GM19328 (cell line): ENCODE measurements around the gene METAP1D.
"Not testable (repeated sequence)": the region's sequence is repeated elsewhere in the genome, so short reads cannot be mapped to it uniquely, and the experiment has no call there.

Source experiments
- ATAC-seq: cut with Tn5 transposase; IDR thresholded peaks from one replicate; pipeline ENCODE4 v1.9.1; 2021; ENCODE audit warnings: mild to moderate bottlenecking, moderate library complexity; ENCODE audit not compliant: unreplicated experiment

The METAP1D gene

DNA sequence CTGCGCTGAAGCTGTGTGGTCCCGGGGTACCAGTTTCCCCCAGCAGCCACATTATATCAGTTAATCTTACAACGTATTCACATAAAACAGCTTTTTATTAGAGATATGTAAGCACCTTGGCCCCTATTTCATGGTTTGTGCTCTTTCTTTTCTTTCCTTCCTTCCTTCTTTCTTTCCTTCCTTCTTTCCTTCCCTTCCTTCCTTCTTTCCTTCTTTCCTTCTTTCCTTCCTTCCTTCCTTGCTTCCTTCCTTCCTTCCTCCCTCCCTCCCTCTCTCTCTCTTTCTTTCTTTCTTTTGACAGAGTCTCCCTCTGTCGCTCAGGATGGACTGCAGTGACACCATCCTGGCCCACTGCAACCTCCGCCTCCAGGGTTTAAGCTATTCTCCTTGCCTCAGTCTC is 3.7 kb upstream of the METAP1D start:
- no peak for ATAC-seq

DNA sequence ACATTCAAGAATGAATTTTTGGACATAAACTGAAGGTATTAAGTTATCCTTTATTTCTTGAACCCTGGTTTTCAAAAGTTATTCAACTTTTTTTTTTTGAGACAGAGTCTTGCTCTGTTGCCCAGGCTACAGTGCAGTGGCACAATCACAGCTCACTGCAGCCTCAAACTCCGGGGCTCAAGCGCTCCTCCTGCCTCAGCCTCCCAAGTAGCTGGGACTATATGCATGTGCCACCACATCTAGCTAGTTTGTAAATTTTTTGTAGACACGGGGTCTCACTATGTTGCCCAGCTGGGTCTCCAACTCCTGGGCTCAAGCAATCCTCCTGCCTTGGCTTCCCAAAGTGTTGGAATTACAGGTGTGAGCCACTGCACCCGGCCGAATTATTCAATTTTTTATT is 2.7 kb upstream of the METAP1D start:
- not testable (repeated sequence) for ATAC-seq

DNA sequence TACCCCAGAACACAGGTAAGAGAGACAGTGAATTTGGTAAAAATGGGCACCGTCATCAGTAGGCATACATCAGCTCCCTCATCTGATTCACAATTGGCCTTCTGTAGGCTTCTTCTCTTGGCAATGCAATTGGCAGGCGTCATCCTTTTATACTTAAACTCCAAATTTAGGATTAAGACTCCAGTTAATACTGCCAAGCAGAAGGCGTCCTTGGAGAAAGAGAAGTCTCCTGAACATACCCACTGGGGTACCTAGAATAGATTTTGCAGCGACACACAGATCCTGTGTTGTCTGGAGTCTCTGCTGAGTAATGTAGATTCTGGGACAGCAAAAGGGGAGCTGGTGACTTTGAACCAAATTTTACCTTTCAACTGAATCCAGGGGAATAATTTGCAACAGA is 592 bp upstream of the METAP1D start:
- no peak for ATAC-seq

DNA sequence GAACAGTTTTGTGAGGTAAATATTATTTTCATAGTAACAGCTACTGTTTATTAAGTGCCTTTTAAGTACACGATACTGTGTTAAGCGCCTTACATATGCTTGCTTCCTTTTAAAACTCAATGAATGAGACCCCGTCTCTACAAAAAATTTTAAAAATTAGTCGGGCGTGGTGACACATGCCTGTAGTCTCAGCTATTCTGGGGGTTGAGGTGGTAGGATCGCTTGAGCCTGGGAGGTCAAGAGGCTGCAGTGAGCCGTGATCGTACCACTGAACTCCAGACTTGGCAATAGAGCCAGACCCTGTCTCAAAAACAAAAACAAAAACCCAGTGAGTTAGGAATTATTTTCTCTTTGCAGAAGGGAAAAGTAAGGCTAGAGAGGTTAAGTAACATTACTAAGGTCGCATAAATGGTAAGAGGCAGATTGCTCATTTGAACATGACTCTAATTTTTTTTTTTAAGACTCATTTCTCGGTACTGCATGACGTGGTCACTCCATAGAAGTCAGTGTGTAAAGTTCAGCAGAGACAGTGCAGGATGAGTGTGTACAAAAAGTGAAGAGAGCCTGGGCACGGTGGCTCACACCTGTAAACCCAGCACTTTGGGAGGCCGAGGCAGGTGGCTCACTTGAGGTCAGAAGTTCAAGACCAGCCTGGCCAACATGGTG is 1.1 kb downstream of the METAP1D start:
- no peak for ATAC-seq

DNA sequence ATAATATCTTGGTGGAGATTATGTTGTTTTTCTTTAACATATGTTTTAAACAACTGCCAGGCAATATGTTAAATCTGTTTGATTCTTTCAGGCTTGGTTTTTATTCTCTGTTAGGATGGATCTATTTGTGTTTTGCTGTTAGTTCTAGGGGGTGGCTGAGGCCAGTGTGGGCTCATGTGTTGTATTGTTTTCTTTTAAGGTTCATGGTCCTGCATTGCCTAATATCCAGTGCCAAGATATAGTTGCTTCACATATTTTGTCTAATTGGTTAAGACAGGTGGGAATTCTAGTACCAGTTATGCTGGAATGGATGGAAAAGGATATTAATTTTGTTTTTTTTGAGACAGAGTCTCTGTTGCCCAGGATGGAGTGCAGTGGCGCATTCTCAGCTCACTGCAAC is 7.6 kb downstream of the METAP1D start:
- ATAC-seq, result no peak

DNA sequence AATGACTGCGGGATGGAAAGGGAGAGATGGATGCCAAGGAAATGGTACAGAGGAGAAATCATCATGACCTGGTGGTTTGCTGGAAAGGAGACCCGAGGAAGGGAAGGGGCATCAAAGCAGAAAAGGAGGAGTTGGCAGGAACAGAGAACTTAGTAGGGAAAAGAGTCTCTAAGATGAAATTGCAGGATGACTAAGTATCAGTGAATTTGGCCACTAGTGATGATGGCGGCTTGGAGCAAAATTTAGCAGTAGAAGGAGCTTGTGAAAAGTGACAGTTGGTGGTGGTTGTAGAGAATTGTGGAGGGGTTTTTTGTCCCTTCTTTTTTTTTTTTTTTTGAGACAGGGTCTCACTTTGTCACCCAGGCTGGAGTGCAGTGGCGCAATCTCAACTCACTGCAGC is 10.1 kb downstream of the METAP1D start:
- ATAC-seq, result no peak

DNA sequence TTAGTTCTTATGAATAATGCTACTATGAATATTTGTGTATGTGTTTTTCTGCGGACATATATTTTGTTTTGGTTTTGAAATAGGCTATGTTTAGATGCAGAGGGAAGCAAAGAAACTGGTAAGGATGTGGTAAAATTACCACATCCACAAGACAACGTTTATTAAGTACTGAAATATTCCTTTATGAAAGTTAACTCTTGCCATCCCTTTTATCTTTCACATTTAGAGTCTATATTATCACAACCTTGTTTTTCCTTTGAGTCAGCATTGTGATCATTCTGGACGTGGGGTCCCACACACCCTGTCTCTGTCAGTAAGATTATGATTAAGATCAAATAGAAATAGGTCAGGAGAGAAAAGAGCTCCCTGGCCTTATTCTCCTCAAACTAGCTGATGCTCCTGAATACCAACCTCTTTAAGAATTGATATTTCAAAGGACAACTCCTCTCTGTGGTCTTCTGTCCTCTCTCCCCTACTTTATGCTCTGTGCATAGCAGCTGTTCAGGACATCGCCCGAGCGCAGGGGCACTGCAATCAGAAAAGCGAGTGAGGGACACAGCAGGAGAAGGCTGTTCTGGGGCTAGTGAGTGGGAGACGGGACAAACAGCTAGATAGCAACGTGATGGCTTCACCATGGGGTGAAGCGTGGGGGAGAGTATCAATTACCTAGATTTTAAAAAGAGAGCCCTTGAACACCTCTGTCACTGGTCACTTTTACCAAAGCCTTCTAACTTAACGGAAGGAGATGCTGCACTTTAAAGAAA is 12.2 kb downstream of the METAP1D start:
- no peak for ATAC-seq

DNA sequence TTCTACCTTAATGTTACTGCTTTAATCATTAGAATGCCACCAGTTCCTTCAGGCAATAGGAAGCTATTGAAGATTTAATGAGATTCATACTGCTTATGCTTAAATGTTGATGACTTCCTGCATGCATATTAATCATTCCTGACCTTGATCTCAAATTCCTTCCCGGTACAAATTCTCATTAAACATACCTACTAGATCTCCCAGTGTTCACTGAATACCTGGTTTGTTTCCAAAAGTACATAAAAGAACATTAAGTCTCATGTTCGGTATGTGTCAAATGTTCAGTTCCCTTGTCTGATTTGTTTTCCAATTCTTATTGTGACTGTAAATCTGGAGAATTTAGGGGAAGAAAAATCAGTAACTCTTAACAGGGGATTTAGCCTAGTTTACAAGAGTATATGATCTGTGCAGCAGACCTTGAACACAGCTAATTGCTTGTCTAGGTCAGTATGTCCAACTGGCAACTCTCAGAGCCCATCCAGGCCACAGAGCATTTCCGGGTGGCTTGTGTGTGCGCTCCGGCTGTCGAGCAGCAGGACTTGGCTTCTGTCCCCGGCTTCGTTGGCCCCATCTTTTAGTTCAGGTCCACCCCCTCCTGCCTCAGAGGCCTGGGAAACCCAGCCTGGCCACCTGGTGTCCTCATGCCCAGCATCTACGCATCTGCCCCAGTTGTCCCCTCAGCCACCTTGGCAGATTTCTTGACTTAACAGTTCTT is 13.1 kb downstream of the METAP1D start:
- no peak for ATAC-seq

DNA sequence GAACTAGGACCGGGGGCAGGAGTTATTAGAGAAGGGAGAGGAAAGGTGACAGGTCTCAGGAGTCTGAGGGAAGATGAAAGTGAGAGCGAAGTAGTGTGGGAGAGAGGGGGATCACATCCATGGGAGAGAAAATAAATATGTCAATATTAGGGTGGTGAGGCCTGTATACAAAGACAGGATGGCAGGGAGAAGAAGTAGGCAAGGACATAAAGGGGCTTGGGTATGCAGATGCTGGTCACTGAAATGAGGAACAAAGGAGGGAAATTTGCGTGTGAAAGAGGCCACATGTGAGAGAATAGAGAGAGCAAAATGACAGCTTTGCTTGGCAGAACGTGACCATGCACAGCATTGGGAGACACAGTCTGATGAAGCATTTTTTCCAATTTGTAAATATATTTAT is 13.6 kb downstream of the METAP1D start:
- ATAC-seq, result peak; percentile 65

DNA sequence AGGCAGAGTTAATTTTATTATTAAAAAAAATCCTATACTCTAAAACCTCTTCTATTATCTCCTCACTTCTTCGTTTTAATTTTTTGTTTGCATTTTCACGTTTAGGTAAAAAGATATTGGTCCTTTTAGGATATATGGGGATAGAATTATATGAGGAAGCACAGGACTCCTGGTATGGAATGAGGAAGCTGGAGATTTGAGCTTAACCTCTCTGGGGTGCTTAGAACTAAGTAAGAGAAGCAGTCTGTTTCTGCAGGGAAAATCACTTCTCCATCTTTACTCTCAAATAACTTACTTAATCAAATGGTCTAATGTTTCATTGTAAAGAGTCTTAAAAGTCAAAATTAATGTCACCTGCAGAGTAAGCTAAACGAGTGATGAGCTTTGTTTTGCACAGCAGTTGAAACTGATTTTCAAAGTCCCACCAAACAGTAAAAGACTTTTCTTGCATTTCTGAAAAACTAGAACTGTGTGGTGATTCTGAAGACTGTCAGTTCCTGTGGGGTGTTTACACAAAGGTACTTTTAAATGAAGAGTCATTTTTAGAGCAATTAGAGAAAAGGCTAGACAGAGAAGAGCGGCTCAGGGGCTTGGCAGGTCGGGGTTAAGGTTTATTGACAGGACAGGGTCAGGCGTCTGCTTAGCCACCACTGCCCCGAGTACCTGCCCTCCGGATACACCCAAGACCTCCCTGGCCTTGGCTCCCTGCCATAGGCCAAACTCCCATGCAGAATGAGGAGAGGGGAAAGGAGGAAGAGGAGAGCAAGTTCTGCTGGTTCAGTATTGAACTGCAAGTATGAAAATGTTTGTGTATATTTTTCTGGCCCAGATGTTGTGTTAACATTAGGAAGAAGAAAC is 21.6 kb downstream of the METAP1D start:
- ATAC-seq, result no peak

DNA sequence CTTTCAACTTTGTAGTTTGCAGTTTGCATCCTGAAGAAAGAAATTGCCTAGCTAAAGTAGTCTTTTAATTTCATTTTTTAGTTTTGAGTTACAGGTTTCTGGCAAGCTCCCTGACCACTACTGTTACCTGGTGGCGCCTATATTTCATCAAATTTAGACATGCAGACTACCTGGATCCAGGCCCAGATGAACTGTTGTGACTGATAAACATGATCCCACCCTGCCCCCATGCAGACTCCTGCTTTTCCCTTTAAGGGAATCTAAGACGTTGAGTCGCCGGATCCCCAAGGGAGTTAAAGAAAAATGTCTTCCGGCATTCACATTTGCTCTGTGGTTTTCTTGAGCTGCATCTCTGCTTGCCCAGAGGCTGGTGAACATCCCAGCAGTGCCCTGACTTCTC is 22.2 kb downstream of the METAP1D start:
- no peak for ATAC-seq

DNA sequence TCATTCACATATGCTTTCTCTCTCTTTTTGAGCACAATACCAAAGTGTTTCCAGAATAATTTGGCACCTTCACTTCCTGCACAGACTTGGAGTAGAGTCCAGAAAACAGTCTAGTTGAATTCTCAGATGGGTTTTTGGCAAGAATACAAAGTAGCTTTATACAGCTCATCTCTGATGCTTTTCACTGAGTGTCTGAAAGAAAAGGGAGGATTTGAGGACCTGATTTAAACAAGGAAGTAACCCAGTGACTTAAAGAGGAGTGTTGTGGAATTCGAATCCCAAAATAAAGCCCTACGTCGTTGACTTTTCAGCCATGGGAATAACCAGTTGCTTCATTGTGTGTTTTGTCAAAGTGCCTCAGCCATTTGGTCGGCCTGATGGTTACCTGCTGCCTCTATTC is 31.8 kb downstream of the METAP1D start:
- ATAC-seq, result no peak

DNA sequence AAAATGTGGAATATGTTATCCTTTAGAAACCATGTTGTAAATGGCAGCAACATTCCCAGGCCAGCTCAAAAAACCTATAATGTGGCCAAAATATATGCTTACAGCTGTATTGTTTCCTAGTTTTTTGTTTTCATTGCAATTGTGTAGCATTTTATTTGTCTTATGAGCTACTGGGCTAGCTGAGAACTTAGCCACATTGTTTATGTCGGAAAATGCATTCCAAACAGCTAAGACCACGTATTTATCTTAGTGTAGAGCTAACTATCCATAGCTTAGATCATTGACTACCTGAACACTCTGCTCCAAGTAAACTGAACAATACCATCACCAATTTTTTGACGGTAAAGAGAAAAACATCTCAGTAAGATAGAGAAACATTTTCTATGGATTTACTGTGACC is 38.4 kb downstream of the METAP1D start:
- ATAC-seq, result no peak

DNA sequence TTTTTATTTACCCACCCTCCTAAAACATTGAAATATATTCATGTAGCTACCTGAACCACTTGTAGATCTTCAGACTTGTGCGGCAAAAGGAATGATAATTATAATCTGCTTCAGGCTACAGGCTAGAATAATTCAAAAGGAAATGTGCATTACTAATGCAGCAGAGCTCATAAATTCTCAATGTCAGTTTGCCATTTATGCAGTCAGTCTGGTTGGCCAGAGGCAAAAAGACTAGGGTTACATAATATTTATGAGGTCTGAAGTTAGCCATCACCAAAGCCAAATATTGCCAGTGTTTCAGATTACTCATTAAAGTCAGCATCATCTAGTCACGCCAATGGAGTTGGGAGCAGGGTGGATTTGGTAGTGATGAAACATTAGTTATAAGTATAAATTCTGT is 38.9 kb downstream of the METAP1D start:
- ATAC-seq, result no peak

DNA sequence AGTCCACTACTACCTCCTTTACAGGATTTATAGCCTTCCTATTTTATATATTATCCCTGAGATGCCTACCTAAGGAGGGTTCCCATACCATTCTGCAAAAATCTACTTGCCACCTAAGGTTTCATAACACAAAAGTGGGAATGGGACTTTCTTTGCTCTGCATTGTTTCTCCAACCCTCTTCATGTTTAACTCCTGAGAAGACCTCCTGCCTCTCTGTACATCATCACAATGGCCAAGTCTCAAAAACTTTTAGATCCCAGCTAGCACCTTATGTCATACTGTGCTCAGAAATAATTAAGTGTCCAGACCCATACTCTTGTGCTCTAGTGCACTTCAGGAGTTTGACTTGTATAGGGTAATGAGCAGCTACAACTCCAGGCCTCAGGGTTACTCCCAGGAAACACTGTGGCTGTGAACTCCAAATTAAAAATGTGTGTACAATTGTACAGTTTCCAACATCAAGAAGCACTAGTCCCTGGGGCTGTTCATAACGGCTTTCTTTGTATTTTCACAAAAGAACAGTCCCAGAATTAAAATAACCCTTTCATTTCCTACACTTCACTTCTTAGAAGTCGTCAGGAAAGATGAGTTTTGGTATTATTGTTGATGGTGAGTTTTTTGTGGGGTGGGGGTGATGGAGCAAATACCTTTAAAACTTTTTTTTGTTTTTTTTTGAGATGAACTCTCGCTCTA is 39.4 kb downstream of the METAP1D start:
- no peak for ATAC-seq

DNA sequence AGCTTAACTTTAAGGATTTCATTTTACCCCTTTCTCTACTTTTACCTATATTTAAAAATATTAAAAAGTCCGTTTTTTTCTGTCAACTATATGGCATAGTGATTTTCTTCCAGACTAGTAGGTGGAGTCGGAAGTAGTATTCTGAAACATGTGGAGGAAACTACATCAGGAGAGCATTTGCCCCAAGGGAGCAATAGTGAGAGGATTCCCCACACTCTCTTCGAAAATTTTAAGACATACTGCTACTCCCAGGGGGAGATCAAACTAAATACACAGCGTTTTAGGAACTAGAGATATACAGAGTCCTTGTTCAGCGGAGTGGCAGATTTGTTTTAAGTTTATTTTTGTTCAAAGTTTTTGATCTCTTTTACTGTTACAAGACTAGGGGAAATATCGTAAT is 40.6 kb downstream of the METAP1D start:
- ATAC-seq, result no peak

DNA sequence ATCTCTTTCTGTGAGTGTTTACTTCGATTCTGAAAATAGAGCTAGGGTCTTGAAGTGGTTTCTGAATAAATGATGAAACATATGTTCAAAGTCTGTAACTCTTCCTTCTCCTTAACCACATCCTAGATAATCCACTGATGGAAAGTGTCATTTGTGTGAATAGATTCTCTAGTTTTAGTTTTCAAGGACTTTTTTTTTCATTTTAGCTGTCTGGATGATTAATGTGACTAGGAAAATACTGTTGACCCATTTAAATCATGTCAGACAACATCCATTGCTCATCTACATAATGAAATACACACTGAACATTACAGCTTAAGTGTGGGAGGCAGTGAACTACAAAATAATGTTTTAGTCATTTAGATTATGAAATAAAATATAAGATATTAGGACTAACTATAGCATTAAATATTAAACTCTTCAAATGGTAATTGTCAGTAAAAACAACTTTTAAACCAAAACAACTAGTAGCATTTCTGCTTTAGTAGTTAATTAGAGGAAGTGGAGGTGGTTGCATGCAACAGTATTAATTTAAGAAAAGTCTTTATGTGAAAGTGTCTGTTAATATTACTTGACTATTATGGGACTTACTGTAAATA is 46.4 kb downstream of the METAP1D start:
- no peak for ATAC-seq

DNA sequence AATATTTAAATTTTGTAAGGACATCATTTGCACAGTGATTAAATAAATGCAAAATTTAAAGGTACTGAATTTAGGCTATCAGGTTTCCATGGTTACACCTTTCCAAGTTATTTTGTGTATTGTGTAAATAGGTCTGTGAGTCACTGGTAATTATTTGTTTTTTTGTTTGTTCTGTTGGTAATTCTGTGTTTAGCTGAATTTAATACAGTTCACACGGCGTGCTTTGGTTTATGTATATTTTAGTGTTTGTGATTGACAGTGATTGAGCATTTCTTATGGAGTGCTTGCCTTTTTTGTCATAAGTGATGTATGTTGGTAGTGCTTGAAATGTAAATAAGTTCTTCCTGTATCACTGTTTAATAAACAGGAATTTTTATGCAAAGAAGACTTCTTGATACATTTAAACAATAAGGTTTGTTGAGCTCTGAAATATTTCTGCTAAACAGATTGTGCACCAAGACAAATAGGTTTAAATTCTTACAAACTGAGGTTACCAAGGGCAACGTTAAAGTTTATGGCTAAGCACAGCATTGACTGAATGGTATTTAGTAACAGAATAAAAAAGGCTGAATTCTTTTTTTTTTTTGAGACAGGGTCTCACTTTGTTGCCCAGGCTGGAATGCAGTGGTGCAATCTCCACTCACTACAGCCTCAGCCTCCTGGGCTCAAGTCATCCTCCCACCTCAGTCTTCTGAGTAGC is 47.3 kb downstream of the METAP1D start:
- ATAC-seq, result no peak
